ENCODE data around the gene ERVH48-1.
"Not testable (repeated sequence)": the region's sequence is repeated elsewhere in the genome, so short reads cannot be mapped to it uniquely, and the experiment has no call there.

Gene ERVH48-1

DNA sequence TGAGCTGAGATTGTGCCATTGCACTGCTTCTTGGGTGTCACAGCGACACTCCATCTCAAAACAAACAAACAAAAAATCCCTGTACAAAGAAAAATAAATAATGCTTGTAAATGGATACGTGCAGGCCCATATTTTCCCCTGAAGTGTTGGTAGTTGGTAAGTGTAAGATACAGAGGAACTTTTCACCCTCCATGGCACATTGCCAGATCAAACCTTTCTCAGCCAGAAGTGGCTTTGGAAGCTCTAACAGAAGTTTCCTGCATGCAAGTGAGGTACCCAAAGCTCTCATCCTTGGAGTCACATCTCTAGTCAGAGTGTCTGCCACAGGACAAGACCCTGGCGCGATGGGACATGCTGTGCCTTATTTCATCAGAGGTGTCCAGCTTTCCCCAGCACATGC, 25.0 kb downstream of the ERVH48-1 start:
- DNase-seq = no peak

GRCh38 chr21:42892931-42893755, 32.3 kb downstream of the ERVH48-1 start, which contains the start of gene NDUFV3:
Gene NDUFV3 (plus strand): TSS chr21:42893309. CDS start chr21:42893334, 25 bp downstream.
- peak; percentile 100 for DNase-seq

DNA sequence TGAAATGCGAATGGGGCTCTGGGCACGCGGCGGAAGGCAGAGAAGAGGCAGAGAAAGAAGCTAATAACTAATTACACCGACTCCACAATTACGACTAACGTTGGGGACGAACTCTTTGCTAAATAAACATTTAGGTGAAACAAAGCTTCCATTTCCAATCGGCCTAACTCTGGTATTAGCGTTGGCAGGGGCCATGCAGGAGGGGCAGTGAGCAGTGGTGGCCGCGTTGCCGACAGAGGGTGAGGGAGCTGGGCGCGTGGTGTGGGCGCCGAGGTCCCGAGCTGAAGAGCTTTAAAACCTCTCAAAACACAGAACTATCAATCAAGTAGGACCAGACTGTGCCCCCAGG, 32.9 kb downstream of the ERVH48-1 start:
- no peak for DNase-seq

- DNase-seq = no peak
Measured at GRCh38 chr21:42887326-42887725, 38.1 kb downstream of the ERVH48-1 start.

GRCh38 chr21:42883921-42884320, 41.5 kb downstream of the ERVH48-1 start:
- DNase-seq = no peak

- DNase-seq = no peak
Measured at GRCh38 chr21:42880352-42880751, 45.1 kb downstream of the ERVH48-1 start.

DNA sequence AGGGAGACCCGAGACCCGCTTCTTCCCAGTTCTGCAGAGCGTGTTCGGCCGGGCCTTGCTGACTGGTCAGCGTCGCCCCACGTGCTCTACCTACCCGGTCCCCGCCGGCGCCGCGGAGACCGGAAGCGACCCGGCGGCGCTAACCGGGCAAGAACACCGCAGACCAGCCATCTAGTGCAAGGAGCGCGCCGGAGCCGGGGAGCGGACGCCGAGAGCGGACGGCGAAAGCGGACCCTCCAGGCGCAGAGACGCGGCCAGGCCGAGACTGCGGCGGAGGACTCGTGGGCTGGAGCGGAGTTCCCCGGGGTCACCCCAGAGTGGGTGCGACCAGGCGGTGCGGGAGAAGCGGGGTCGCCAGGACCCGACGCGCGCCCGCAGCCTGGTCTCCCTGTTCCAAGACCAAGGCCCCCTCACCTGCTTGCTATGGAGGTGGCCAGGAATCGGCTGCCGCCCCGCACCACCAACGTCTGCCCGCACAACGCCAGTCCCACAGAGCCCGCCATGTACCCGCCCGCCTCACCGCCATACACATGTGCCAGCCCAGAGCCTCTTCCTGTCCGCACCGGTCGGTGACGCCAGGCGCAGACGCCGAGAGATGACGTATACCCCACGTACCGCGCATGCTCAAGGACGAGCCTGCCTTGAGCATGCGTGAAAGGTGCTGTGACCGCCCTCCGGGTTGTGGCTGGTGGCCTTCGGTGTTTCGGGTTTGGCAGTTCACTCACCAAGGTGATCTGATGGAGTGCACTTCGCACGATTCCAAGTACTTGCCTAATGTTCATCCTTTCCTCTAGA, 46.2 kb downstream of the ERVH48-1 start, which contains the start of gene WDR4:
Gene WDR4, minus strand, starts transcription at position 547 of the 795 bp plus-strand sequence. Its CDS starts 44 bp downstream, at position 503.
- DNase-seq = peak; percentile 99

DNA sequence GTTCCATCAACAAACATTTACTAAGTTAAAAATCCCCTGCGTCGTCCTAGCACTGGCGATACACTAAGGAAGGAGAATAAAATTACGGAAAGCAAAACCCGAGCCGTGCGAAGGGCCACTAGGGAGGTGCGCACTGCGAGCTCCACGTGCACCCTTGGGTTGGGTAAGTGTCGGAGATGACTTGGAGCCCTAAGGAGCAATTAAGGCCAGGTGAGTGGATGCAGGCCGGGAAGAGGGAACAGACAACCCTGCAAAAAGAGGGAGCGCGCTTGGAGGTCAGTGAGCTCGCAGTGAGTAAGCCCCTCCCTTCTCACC, 46.8 kb downstream of the ERVH48-1 start:
- DNase-seq = no peak

- not testable (repeated sequence) for DNase-seq
Measured at GRCh38 chr21:42875811-42876210, 49.6 kb downstream of the ERVH48-1 start.

GRCh38 chr21:42873096-42873495, 52.3 kb downstream of the ERVH48-1 start:
- DNase-seq = no peak

DNA sequence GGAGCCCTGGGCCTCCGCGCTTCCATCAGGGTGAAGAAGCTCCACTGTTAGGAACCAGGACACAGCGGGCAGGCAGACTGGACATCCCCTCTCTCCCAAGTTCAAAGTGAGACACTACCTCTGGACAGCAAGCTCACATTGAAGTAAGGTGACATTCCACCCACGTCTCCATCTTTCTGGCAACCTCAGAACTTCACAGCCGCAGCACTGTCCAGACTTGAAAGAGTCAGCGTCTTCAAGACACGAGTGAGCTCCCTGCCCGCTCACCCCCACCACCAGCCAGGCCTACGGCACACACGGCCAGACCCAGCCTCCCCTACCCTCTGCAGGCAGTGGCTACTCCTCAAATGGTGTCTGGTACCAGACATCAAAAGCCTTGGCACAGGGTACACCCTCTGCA, 57.2 kb downstream of the ERVH48-1 start:
- DNase-seq = no peak

All from CD4-positive, alpha-beta T cell treated with Interleukin-12 subunit alpha and Interleukin-12 subunit beta, for 1 hour (primary cell).